ENCODE data around the gene PNLDC1.
"Not testable (repeated sequence)": the region's sequence is repeated elsewhere in the genome, so short reads cannot be mapped to it uniquely, and the experiment has no call there.

PNLDC1 gene

GRCh38 chr6:159769470-159769869 is 30.6 kb upstream of the PNLDC1 start:
- H3K4me3 Mint-ChIP-seq = no peak overlapping the region
- no peaks in the 10 kb centered on the region for H3K27me3 Mint-ChIP-seq
- H3K36me3 Mint-ChIP-seq = peaks cover 19% of the 10 kb centered on the region
- no peaks in the 10 kb centered on the region for H3K9me3 Mint-ChIP-seq
- H3K4me1 Mint-ChIP-seq = peaks cover 3% of the 10 kb centered on the region
- H3K27ac Mint-ChIP-seq = no peak overlapping the region

- Mint-ChIP-seq H3K4me3 (no peak overlapping the region), H3K27ac (no peak overlapping the region), H3K9me3 (no peaks in the 10 kb centered on the region), H3K27me3 (no peaks in the 10 kb centered on the region), H3K4me1 (peaks cover 3% of the 10 kb centered on the region), H3K36me3 (peaks cover 19% of the 10 kb centered on the region)
Observed at GRCh38 chr6:159772196-159772595, 27.9 kb upstream of the PNLDC1 start.

GRCh38 chr6:159777240-159777904 is 22.7 kb upstream of the PNLDC1 start:
- H3K27ac Mint-ChIP-seq = peak overlapping the region; percentile 65
- H3K9me3 Mint-ChIP-seq = no peaks in the 10 kb centered on the region
- no peaks in the 10 kb centered on the region for H3K27me3 Mint-ChIP-seq
- H3K36me3 Mint-ChIP-seq = peaks cover 13% of the 10 kb centered on the region
- no peak overlapping the region for H3K4me3 Mint-ChIP-seq
- H3K4me1 Mint-ChIP-seq = peaks cover 8% of the 10 kb centered on the region

GRCh38 chr6:159778131-159778530 is 21.9 kb upstream of the PNLDC1 start:
- Mint-ChIP-seq H3K36me3 (peaks cover 17% of the 10 kb centered on the region), H3K27me3 (no peaks in the 10 kb centered on the region), H3K27ac (no peak overlapping the region), H3K4me3 (no peak overlapping the region), H3K9me3 (no peaks in the 10 kb centered on the region), H3K4me1 (peaks cover 15% of the 10 kb centered on the region)

- Mint-ChIP-seq H3K4me1 (peaks cover 18% of the 10 kb centered on the region), H3K9me3 (no peaks in the 10 kb centered on the region), H3K27me3 (no peaks in the 10 kb centered on the region), H3K36me3 (peaks cover 15% of the 10 kb centered on the region), H3K27ac (no peak overlapping the region), H3K4me3 (no peak overlapping the region)
Observed at GRCh38 chr6:159778542-159779103, 21.5 kb upstream of the PNLDC1 start.

GRCh38 chr6:159788276-159788675 is 11.8 kb upstream of the PNLDC1 start:
- H3K36me3 Mint-ChIP-seq = peaks cover 33% of the 10 kb centered on the region
- peak overlapping the region; percentile 99 for H3K4me3 Mint-ChIP-seq
- H3K27me3 Mint-ChIP-seq = no peaks in the 10 kb centered on the region
- peaks cover 61% of the 10 kb centered on the region for H3K4me1 Mint-ChIP-seq
- peak overlapping the region; percentile 90 for H3K27ac Mint-ChIP-seq
- no peaks in the 10 kb centered on the region for H3K9me3 Mint-ChIP-seq

GRCh38 chr6:159788753-159789376 is 11.2 kb upstream of the PNLDC1 start:
- H3K4me3 Mint-ChIP-seq = peak overlapping the region; percentile 99
- H3K36me3 Mint-ChIP-seq = peaks cover 31% of the 10 kb centered on the region
- H3K4me1 Mint-ChIP-seq = peaks cover 62% of the 10 kb centered on the region
- H3K9me3 Mint-ChIP-seq = no peaks in the 10 kb centered on the region
- H3K27ac Mint-ChIP-seq = peak overlapping the region; percentile 90
- no peaks in the 10 kb centered on the region for H3K27me3 Mint-ChIP-seq

- H3K27me3 Mint-ChIP-seq = no peaks in the 10 kb centered on the region
- peaks cover 31% of the 10 kb centered on the region for H3K36me3 Mint-ChIP-seq
- H3K9me3 Mint-ChIP-seq = no peaks in the 10 kb centered on the region
- peaks cover 66% of the 10 kb centered on the region for H3K4me1 Mint-ChIP-seq
- H3K27ac Mint-ChIP-seq = peak within 1 kb of the TSS; percentile 98
- peak within 1 kb of the TSS; percentile 99 for H3K4me3 Mint-ChIP-seq
Observed at GRCh38 chr6:159789377-159790148, 10.5 kb upstream of the PNLDC1 start, which contains the start of gene TCP1. Gene TCP1 (minus strand): TSS chr6:159789602. CDS start chr6:159789468, 134 bp downstream.

GRCh38 chr6:159790149-159790955 is 9.7 kb upstream of the PNLDC1 start, which contains the start of gene MRPL18:
Gene MRPL18 (plus strand): TSS chr6:159790467. CDS start chr6:159790588, 121 bp downstream.
- Mint-ChIP-seq H3K4me1 (peaks cover 63% of the 10 kb centered on the region), H3K36me3 (peaks cover 26% of the 10 kb centered on the region), H3K27ac (peak within 1 kb of the TSS; percentile 98), H3K4me3 (peak within 1 kb of the TSS; percentile 99), H3K9me3 (no peaks in the 10 kb centered on the region), H3K27me3 (no peaks in the 10 kb centered on the region)

- Mint-ChIP-seq H3K4me3 (peak overlapping the region; percentile 99), H3K36me3 (peaks cover 23% of the 10 kb centered on the region), H3K9me3 (no peaks in the 10 kb centered on the region), H3K27me3 (no peaks in the 10 kb centered on the region), H3K27ac (peak overlapping the region; percentile 95), H3K4me1 (peaks cover 60% of the 10 kb centered on the region)
Observed at GRCh38 chr6:159790956-159791598, 9.0 kb upstream of the PNLDC1 start.

- not testable (repeated sequence) for H3K9me3 Mint-ChIP-seq, H3K27ac Mint-ChIP-seq, H3K4me3 Mint-ChIP-seq, H3K27me3 Mint-ChIP-seq
- H3K4me1 Mint-ChIP-seq = peaks cover 62% of the 10 kb centered on the region
- H3K36me3 Mint-ChIP-seq = peaks cover 12% of the 10 kb centered on the region
Observed at GRCh38 chr6:159794976-159795375, 5.1 kb upstream of the PNLDC1 start.

GRCh38 chr6:159797554-159797953 is 2.5 kb upstream of the PNLDC1 start:
- Mint-ChIP-seq H3K4me3 (no peak overlapping the region), H3K4me1 (peaks cover 46% of the 10 kb centered on the region), H3K9me3 (no peaks in the 10 kb centered on the region), H3K27ac (peak overlapping the region; percentile 49), H3K27me3 (no peaks in the 10 kb centered on the region), H3K36me3 (peaks cover 5% of the 10 kb centered on the region)

GRCh38 chr6:159801935-159802334 is 1.9 kb downstream of the PNLDC1 start:
- H3K9me3 Mint-ChIP-seq = no peaks in the 10 kb centered on the region
- no peak overlapping the region for H3K27ac Mint-ChIP-seq
- no peaks in the 10 kb centered on the region for H3K27me3 Mint-ChIP-seq

GRCh38 chr6:159804504-159804903 is 4.4 kb downstream of the PNLDC1 start:
- no peaks in the 10 kb centered on the region for H3K27me3 Mint-ChIP-seq
- no peak overlapping the region for H3K27ac Mint-ChIP-seq
- no peaks in the 10 kb centered on the region for H3K36me3 Mint-ChIP-seq
- no peaks in the 10 kb centered on the region for H3K9me3 Mint-ChIP-seq
- no peaks in the 10 kb centered on the region for H3K4me1 Mint-ChIP-seq
- H3K4me3 Mint-ChIP-seq = no peak overlapping the region

More at GRCh38 chr6:159801935-159802334, 1.9 kb downstream of the PNLDC1 start:
- Mint-ChIP-seq H3K36me3 (peaks cover 4% of the 10 kb centered on the region), H3K4me3 (no peak overlapping the region), H3K4me1 (peaks cover 16% of the 10 kb centered on the region)
